GM19455 (cell line): ENCODE data around the gene FFAR2.
"Not testable (repeated sequence)": the region's sequence is repeated elsewhere in the genome, so short reads cannot be mapped to it uniquely, and the experiment has no call there.

Experiments used
- ATAC-seq: cut with Tn5 transposase; IDR thresholded peaks from one replicate; pipeline ENCODE4 v1.9.1; 2021; ENCODE audit not compliant: unreplicated experiment

Gene FFAR2

GRCh38 chr19:35454663-35455062, 6.6 kb downstream of the FFAR2 start:
- no peak for ATAC-seq

- ATAC-seq, result no peak
These were observed 7.7 kb downstream of the FFAR2 start for GRCh38 chr19:35455616-35456201.

GRCh38 chr19:35457173-35457572, 9.1 kb downstream of the FFAR2 start:
- no peak for ATAC-seq

GRCh38 chr19:35458192-35458591, 10.1 kb downstream of the FFAR2 start:
- ATAC-seq, result no peak

GRCh38 chr19:35458731-35459391, 10.8 kb downstream of the FFAR2 start:
- no peak for ATAC-seq

- no peak for ATAC-seq
These were observed 11.5 kb downstream of the FFAR2 start for GRCh38 chr19:35459414-35460082.

- ATAC-seq, result no peak
These were observed 12.6 kb downstream of the FFAR2 start for GRCh38 chr19:35460608-35461007.

- ATAC-seq, result no peak
These were observed 13.0 kb downstream of the FFAR2 start for GRCh38 chr19:35461060-35461459.

GRCh38 chr19:35461788-35462187, 13.7 kb downstream of the FFAR2 start:
- ATAC-seq, result not testable (repeated sequence)

GRCh38 chr19:35462476-35462953, 14.5 kb downstream of the FFAR2 start:
- ATAC-seq, result no peak

- not testable (repeated sequence) for ATAC-seq
These were observed 14.9 kb downstream of the FFAR2 start for GRCh38 chr19:35462956-35463355.

- no peak for ATAC-seq
These were observed 18.2 kb downstream of the FFAR2 start for GRCh38 chr19:35466259-35466658.

GRCh38 chr19:35468637-35469036, 20.6 kb downstream of the FFAR2 start:
- ATAC-seq, result no peak

GRCh38 chr19:35470128-35470527, 22.1 kb downstream of the FFAR2 start:
- no peak for ATAC-seq

- ATAC-seq, result not testable (repeated sequence)
These were observed 23.0 kb downstream of the FFAR2 start for GRCh38 chr19:35471075-35471474.

GRCh38 chr19:35471946-35472345, 23.9 kb downstream of the FFAR2 start:
- ATAC-seq, result no peak

- no peak for ATAC-seq
These were observed 26.0 kb downstream of the FFAR2 start for GRCh38 chr19:35474104-35474503.

- not testable (repeated sequence) for ATAC-seq
These were observed 26.5 kb downstream of the FFAR2 start for GRCh38 chr19:35474594-35474993.

- no peak for ATAC-seq
These were observed 28.1 kb downstream of the FFAR2 start for GRCh38 chr19:35476149-35476548.

GRCh38 chr19:35478794-35479677, 31.0 kb downstream of the FFAR2 start:
- ATAC-seq, result no peak

GRCh38 chr19:35483089-35483488, 35.0 kb downstream of the FFAR2 start:
- ATAC-seq, result no peak
